ENCODE measurements around the gene ZCCHC3. TPM values are rescaled to one million over a fixed set of nuclear protein-coding genes. Genes with fewer than 3 reads are reported as not detected.

The ZCCHC3 gene
- total RNA-seq, 1 donor from 2014 or later: 5.6 TPM

- ATAC-seq (no peak), DNase-seq (ENCODE audit: low spot score) (no peak)
Observed at GRCh38 chr20:311609-312008, 14.2 kb downstream of the ZCCHC3 start.

DNA sequence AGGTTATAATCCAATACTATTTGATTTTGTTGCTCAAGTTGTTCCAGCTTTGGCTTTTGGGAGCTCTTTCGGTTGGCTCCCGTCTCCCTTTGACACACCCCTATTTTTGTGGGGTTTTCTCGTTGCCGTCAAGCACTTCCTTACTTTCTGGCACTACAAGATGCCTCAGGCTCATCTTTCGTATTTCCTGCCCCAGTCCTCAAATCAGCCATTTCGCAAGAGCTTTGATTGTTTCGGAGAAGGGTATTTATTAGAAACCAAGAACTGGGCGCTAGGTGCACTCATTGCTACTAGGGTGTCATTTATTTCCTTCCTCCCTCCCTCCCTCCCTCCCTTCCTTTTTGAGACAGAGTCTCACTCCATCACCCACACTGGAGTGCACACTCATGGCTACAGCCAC, 14.7 kb downstream of the ZCCHC3 start:
- DNase-seq (ENCODE audit: low spot score) (no peak), ATAC-seq (no peak)

- ATAC-seq (no peak), DNase-seq (ENCODE audit: low spot score) (no peak)
Observed at GRCh38 chr20:312866-313265, 15.5 kb downstream of the ZCCHC3 start.

GRCh38 chr20:313402-313801, 16.0 kb downstream of the ZCCHC3 start:
- DNase-seq (ENCODE audit: low spot score): no peak

GRCh38 chr20:313948-314347, 16.6 kb downstream of the ZCCHC3 start:
- DNase-seq (ENCODE audit: low spot score): no peak
- ATAC-seq: no peak

More at GRCh38 chr20:313402-313801, 16.0 kb downstream of the ZCCHC3 start:
- ATAC-seq: no peak

DNA sequence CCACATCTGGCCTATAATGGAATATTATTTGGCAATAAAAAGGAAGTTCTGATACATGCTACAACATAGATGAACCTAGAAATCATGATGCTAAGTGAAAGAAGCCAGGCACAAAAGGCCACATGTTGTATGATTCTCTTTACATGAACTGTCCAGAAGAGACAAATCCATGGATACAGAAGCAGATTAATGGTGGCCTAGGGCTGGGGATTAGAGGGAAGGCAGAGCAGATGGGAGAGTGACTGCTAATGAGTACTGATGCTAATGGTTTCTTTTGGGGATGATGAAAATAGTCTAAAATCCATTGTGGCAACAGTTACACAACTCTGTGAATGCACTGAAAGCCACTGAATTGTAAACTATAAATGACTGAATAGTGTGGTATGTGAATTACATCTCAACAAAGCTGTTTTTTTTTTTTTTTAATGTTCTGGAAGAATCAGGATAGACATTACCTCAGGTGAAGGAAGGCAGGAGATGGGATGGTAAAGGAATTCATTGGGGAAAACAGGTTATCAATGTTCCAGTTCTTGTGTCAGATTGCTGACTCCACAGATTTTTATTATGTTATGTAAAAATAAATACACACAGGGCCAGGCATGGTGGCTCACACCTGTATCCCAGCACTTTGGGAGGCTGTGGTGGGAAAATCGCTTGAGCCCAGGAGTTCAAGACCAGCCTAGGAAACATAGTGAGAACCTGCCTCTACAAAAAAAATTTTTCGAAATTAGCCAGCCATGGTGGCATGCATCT, 19.1 kb downstream of the ZCCHC3 start:
- ATAC-seq: no peak
- no peak for DNase-seq (ENCODE audit: low spot score)

DNA sequence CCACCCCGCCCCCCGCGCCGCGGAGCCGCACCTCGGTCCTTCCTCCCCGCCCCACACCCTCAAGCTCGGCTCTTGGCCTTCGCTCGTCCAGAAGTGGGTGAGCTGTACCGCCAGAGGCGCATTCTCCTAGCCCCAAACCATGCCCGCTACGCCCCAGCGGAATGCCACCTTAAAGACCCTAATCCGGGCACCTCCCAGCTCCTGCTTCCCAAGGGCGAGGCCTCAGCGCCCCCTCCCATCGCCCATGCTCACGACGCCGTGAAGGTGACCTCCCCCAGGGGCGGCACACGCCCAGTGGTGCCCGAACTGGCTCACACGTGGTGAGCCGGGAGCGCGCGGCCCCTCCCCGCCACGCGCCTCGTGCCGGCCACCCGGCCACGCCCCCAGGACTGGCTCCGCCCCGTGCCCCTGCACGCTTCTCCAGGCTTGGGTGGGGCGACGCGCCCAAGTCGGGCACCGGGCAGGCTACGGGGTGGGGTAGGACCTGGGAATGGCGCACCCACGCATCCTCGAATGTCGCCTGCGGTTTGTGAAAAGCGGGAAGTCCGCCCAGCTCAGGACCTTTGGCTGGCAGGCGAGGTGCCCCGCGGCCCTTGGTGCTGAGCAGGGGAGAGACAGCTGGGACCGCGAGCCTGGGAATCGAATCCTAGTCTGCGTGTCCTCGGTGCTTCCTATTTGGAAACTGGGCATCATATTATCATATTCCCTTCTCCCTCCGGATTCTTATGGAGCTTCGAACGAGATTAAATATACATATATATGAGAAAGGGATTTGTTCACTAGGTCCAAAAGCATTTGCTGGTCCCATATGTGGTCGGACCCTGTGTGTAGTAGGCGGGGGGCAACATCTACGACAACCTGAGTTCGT, 27.0 kb downstream of the ZCCHC3 start:
- DNase-seq (ENCODE audit: low spot score) (peak; percentile 93), ATAC-seq (peak; percentile 79)

GRCh38 chr20:325045-325888, 27.9 kb downstream of the ZCCHC3 start, which contains the start of gene SOX12:
TSS of gene SOX12 (plus strand) at chr20:325552. CDS start at chr20:325925, 373 bp downstream.
- peak; percentile 73 for ATAC-seq
- peak; percentile 98 for DNase-seq (ENCODE audit: low spot score)

DNA sequence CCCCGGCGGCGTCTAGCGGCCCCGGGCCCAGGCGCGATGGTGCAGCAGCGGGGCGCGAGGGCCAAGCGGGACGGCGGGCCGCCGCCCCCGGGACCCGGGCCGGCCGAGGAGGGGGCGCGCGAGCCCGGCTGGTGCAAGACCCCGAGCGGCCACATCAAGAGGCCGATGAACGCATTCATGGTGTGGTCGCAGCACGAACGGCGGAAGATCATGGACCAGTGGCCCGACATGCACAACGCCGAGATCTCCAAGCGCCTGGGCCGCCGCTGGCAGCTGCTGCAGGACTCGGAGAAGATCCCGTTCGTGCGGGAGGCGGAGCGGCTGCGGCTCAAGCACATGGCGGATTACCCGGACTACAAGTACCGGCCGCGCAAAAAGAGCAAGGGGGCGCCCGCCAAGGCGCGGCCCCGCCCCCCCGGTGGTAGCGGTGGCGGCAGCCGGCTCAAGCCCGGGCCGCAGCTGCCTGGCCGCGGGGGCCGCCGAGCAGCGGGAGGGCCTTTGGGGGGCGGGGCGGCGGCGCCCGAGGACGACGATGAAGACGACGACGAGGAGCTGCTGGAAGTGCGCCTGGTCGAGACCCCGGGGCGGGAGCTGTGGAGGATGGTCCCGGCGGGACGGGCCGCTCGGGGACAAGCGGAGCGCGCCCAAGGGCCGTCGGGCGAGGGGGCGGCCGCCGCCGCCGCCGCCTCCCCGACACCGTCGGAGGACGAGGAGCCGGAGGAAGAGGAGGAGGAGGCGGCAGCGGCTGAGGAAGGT, 28.7 kb downstream of the ZCCHC3 start:
- DNase-seq (ENCODE audit: low spot score) (peak; percentile 67), ATAC-seq (no peak)

DNA sequence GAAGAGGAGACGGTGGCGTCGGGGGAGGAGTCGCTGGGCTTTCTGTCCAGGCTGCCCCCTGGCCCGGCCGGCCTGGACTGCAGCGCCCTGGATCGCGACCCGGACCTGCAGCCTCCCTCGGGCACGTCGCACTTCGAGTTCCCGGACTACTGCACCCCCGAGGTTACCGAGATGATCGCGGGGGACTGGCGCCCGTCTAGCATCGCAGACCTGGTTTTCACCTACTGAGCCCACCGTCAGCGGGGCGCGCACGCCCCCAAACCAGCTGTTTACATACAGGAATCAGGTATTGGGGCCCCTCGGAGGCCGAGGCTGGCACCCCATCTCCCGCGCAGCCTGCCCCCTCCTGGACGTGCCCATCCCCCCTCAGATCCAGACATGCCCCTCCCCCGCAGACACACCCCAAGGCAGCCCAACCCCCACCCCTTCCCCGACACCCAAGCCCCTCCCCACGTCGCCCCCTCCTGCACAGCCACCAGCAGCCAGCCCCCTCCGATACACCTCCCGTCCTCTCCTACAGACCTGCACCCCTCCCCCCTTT, 29.3 kb downstream of the ZCCHC3 start:
- DNase-seq (ENCODE audit: low spot score) (peak; percentile 52), ATAC-seq (no peak)

GRCh38 chr20:327186-328026, 30.0 kb downstream of the ZCCHC3 start:
- peak; percentile 50 for ATAC-seq

DNA sequence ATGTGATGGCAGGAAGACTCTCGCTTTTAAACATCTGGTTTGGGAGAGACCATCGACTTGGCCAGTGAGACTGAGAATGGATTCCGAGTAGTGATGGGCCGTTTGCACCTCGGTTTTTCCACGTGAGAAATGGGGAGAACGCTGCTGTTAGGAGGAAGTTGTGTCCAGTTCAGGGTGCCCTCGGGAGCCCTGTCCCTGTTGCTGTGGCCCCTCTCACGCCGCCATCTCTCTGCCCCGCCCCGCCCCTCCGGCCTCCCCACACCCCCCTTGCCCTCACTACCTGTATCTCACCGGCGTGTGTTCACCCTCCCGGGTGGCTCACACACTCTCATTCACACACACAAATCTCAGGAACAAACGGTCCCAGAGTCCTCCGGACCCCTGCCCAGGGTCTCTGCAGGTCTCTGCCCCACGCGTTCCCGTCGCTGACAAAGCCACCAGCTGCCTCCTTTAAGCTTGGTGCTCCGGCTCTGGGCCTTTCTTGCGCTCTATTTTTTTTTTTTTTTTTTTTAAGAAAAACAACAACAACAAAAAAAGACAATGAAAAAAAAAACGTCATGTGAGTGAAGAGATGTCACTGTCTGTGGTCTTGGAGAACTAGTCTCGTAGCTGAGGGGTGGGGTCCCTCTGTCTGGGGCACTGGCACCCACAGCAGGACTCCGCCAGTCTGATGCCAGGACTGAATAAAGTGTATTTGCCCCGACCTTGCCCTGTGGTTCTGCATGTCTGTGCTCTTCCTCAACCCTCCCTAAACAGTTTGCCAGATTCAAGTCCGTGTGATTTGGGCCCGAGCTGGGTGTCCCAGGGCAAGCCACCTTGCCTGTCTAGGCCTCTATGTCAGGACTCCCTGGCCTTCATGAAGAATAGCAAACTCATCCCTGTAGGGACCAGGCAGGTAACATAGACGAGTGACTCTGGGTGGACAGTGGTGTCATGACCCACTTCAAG, 30.9 kb downstream of the ZCCHC3 start:
- DNase-seq (ENCODE audit: low spot score): no peak
- ATAC-seq: no peak

More at GRCh38 chr20:327186-328026, 30.0 kb downstream of the ZCCHC3 start:
- DNase-seq (ENCODE audit: low spot score): peak; percentile 78

- ATAC-seq: no peak
Observed at GRCh38 chr20:328975-329695, 31.8 kb downstream of the ZCCHC3 start.

DNA sequence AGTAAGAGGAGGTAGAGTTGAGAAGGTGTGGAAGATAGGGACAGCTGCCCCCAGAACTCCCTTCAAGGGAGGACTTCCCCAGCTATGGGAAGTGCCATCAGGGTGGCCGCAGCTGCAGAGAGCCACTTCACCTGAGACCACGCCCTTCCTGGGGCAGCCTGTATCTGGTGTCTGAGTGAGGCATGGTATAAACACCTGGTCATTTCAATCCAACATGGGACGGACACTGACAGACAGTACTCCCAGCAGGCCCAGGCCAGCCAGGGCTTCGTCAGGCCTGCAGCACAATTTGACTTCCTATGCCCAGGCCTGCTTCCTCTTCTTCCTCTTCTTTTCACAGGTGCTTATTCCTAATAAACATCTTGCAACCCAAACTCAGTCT, 32.5 kb downstream of the ZCCHC3 start:
- ATAC-seq (no peak), DNase-seq (ENCODE audit: low spot score) (no peak)

More at GRCh38 chr20:328975-329695, 31.8 kb downstream of the ZCCHC3 start:
- DNase-seq (ENCODE audit: low spot score): no peak

DNA sequence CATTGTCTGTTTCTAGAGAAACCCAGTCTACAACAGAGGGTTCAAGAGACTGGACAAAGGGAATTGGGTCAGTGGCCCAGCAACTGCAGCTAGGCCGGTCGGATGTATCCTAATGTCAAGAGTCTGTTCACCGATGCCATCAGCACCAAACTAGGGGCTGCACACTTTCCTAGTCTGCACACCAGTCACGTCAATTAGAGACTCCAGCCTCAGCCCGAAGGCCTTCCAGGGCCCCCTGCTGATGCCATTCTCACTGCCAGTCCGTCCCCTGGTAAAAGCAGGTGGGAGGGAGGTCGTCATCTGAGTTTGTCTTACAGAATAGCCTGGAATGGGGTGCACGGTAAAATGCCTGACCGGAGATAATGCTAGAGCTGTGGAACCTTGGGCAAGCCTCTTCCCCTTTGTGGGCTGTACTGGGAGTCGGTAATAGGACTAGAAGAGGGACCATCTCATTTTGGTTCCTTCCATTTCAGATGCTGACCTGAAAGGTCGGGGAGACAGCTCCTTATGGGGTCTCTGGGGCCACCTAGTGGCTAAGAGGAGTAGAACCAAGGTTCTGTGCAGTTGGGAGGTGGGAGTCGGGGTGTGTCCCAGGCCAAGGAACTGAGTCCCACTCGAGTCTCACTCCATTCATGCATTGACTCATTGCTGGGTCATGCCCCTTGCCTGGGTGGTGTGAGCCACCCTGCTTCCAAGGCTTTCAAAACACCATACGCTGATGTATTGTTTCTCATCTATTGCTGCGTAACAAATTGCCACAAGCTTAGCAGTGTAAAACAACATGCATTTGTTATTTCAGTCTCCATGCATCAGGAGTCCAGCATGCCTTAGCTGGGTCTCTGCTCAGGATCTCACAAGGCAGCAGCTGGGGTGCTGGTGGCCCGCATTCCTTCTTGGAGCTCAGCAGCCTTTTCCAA, 33.1 kb downstream of the ZCCHC3 start:
- no peak for DNase-seq (ENCODE audit: low spot score)
- ATAC-seq: peak; percentile 36

DNA sequence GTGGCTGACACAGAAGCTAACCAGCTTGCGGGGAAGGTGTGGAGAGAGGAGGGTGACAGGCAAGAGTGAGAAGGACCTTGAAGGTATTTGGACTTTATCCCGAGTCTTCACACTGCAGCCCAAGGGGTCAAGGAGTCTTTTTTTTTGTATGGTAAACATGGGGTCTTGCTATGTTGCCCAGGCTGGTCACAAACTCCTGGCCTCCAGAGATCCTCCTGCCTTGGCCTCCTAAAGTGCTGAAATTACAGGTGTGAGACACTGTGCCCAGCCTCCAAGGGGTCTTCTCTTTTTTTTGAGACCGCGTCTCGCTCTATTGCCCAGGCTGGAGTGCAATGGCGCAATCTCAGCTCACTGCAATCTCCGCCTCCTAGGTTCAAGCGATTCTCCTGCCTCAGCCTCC, 37.2 kb downstream of the ZCCHC3 start:
- DNase-seq (ENCODE audit: low spot score) (no peak), ATAC-seq (no peak)

Measured in left lobe of liver (tissue), 2 donors.